T-cell (primary cell): ENCODE data around the gene DKK3. TPM values are rescaled to one million over a fixed set of nuclear protein-coding genes. Genes with fewer than 3 reads are reported as not detected.

Experiments
- ATAC-seq, 4 experiments: fragments of 200-7000 bp in 3 of 4; fragments of 150-1000 bp in 1 of 4; cut with Tn5 transposase; replicated peaks in 1 of 4; 1 replicate in 3 of 4; 2 replicates in 1 of 4; pipeline ENCODE4 v1.10.0; 2021; ENCODE audit warnings: moderate library complexity in 3 of 4, mild to moderate bottlenecking in 2 of 4, moderate number of reproducible peaks in 1 of 4
- CTCF ChIA-PET, 2 donors: fragments of 300-600 bp; sonication (Branson Sonifier 250); formaldehyde crosslinking; loops; one replicate each; lab custom pipeline; 2022; ENCODE audit warnings: antibody characterized with exemption in 2 of 2; lab: Charles Lee
- POLR2A ChIA-PET, 2 donors: fragments of 300-600 bp; sonication (Branson Sonifier 250); formaldehyde crosslinking; loops; one replicate each; lab custom pipeline; 2022; ENCODE audit warnings: antibody characterized with exemption in 2 of 2; lab: Charles Lee
- DNase-seq, 35 experiments: peaks; one replicate each; pipeline versions ENCODE4 v3.0.0 to v3.0.0-alpha.2; 2013 to 2023
- H3K27ac ChIP-seq: one replicate; pipeline ENCODE4 v1.5.1; 2013; ENCODE audit warnings: low read length
- H3K27me3 ChIP-seq, 2 experiments: replicated peaks in 1 of 2; 1 replicate in 1 of 2; 2 replicates in 1 of 2; pipeline versions ENCODE4 v1.6.1 to v1.7.0; 2013; ENCODE audit warnings: low read length in 1 of 2, mixed read lengths in 1 of 2; ENCODE audit not compliant: control insufficient read depth in 2 of 2, insufficient read depth in 2 of 2; ENCODE audit errors: extremely low read depth in 1 of 2
- H3K36me3 ChIP-seq, 2 donors: 1 replicate in 1 of 2; 2 replicates in 1 of 2; pipeline versions ENCODE4 v1.6.1 to v1.7.0; 2013; ENCODE audit warnings: low read length in 1 of 2; ENCODE audit not compliant: control insufficient read depth in 2 of 2, insufficient read depth in 1 of 2; ENCODE audit errors: extremely low read depth in 1 of 2
- H3K4me1 ChIP-seq, 2 experiments: 1 replicate in 1 of 2; 2 replicates in 1 of 2; pipeline versions ENCODE4 v1.6.1 to v1.7.0; 2013; ENCODE audit warnings: low read length in 2 of 2, mixed read lengths in 1 of 2; ENCODE audit not compliant: insufficient read depth in 2 of 2, control insufficient read depth in 1 of 2; ENCODE audit errors: extremely low read depth in 1 of 2
- H3K4me3 ChIP-seq, 2 donors: 1 replicate in 1 of 2; 2 replicates in 1 of 2; pipeline versions ENCODE4 v1.5.1 to v1.7.0; 2013; ENCODE audit warnings: mild to moderate bottlenecking in 2 of 2, low read length in 1 of 2, moderate library complexity in 1 of 2; ENCODE audit not compliant: control insufficient read depth in 1 of 2; ENCODE audit errors: extremely low read depth in 1 of 2
- H3K9me3 ChIP-seq: 2 replicates; pipeline ENCODE4 v1.7.0; 2013
- H3K27ac Mint-ChIP-seq, 2 donors: one replicate each; pipeline ENCODE4 v1.8.0; 2020 to 2021; ENCODE audit warnings: mild to moderate bottlenecking in 2 of 2, mixed read lengths in 2 of 2
- H3K27me3 Mint-ChIP-seq, 2 donors: one replicate each; pipeline ENCODE4 v1.8.0; 2021 to 2022; ENCODE audit warnings: mixed read lengths in 2 of 2
- H3K36me3 Mint-ChIP-seq: one replicate; pipeline ENCODE4 v1.8.0; 2021; ENCODE audit warnings: mixed read lengths
- H3K4me1 Mint-ChIP-seq, 3 donors: one replicate each; pipeline ENCODE4 v1.8.0; 2020 to 2022; ENCODE audit warnings: mixed read lengths in 3 of 3, mild to moderate bottlenecking in 1 of 3
- H3K4me3 Mint-ChIP-seq, 3 donors: one replicate each; pipeline ENCODE4 v1.8.0; 2020 to 2022; ENCODE audit warnings: mild to moderate bottlenecking in 3 of 3, mixed read lengths in 3 of 3, moderate library complexity in 3 of 3
- H3K9me3 Mint-ChIP-seq, 3 donors: one replicate each; pipeline ENCODE4 v1.8.0; 2020 to 2022; ENCODE audit warnings: mixed read lengths in 3 of 3
- WGBS: methylation state at CpG from one replicate; pipeline ENCODE4 v1.1.5; 2013; ENCODE audit warnings: missing lambda C conversion rate; ENCODE audit not compliant: insufficient coverage; 5-methylcytosine and 5-hydroxymethylcytosine counted together
- total RNA-seq, 35 experiments: library from RNA in 6 of 35; stranded (reverse) in 6 of 35; fragments of 120-200 nt in 1 of 35; gene quantifications; one replicate each; pipeline versions ENCODE4 v1.2.1 to v1.2.4 and lab custom pipeline; 2013 to 2026

Gene DKK3
- total RNA-seq, 5 donors from 2014 or later (not counting 1 experiment from before 2014, with no cell fraction given) = 1.5 to 8.1 (median 2.7) TPM

- CTCF ChIA-PET = interaction anchor here in 1 of 2 donors (0.6 kb wide), 1 partner anchor 17 kb away, joined by 3 read pairs; no protein-coding TSS in a partner anchor
- Mint-ChIP-seq H3K9me3 (no peaks in the 10 kb centered on the region), H3K27ac (peak overlapping the region; percentile 85 to 86), H3K27me3 (no peaks in the 10 kb centered on the region), H3K4me3 (peak overlapping the region in 1 of 3 donors; percentile 52), H3K4me1 (peaks cover 35 to 42% (median 41%) of the 10 kb centered on the region in 3 donors), H3K36me3 (peaks cover 21% of the 10 kb centered on the region)
- Histone ChIP-seq H3K27me3 (no peaks in the 10 kb centered on the region), H3K27ac (no peak overlapping the region), H3K36me3 (peaks cover 0 to 27% of the 10 kb centered on the region in 2 donors), H3K9me3 (no peaks in the 10 kb centered on the region), H3K4me1 (peaks cover 15 to 24% of the 10 kb centered on the region in 2 experiments), H3K4me3 (no peak overlapping the region)
- ATAC-seq (no peak), DNase-seq (no peak)
- POLR2A ChIA-PET = no interaction called here
Measured at GRCh38 chr11:11959601-11960000, 48.8 kb downstream of the DKK3 start.

- CTCF ChIA-PET = interaction anchor here in 1 of 2 donors (0.5 to 1.3 kb wide), 2 partner anchors 8 to 1876 kb away, joined by 3 to 4 read pairs; no protein-coding TSS in a partner anchor
- peaks cover 0 to 36% of the 10 kb centered on the region in 2 donors for H3K36me3 ChIP-seq
- H3K27ac ChIP-seq = no peak overlapping the region
- 93% methylated on average over 8 of the region's 11 CpGs for WGBS
- ATAC-seq (no peak), DNase-seq (no peak)
- H3K9me3 ChIP-seq = no peaks in the 10 kb centered on the region
- Mint-ChIP-seq H3K4me3 (no peak overlapping the region), H3K27me3 (no peaks in the 10 kb centered on the region), H3K9me3 (no peaks in the 10 kb centered on the region), H3K36me3 (peaks cover 27% of the 10 kb centered on the region), H3K27ac (peak overlapping the region; percentile 1 to 24), H3K4me1 (peaks cover 35 to 42% (median 41%) of the 10 kb centered on the region in 3 donors)
- no peak overlapping the region for H3K4me3 ChIP-seq
- POLR2A ChIA-PET = no interaction called here
- peaks cover 15 to 24% of the 10 kb centered on the region in 2 experiments for H3K4me1 ChIP-seq
- H3K27me3 ChIP-seq = no peaks in the 10 kb centered on the region
Measured at GRCh38 chr11:11958403-11959231, 49.8 kb downstream of the DKK3 start.

- Histone ChIP-seq H3K27ac (no peak overlapping the region), H3K9me3 (no peaks in the 10 kb centered on the region), H3K4me1 (peaks cover 10 to 13% of the 10 kb centered on the region in 2 experiments), H3K4me3 (no peak overlapping the region), H3K27me3 (no peaks in the 10 kb centered on the region), H3K36me3 (peaks cover 0 to 58% of the 10 kb centered on the region in 2 donors)
- 100% methylated on average over 4 of the region's 5 CpGs for WGBS
- peak overlapping the region; percentile 7 to 35 for H3K27ac Mint-ChIP-seq
- no peaks in the 10 kb centered on the region for H3K27me3 Mint-ChIP-seq
- peaks cover 51% of the 10 kb centered on the region for H3K36me3 Mint-ChIP-seq
- H3K4me1 Mint-ChIP-seq = peaks cover 20 to 26% (median 25%) of the 10 kb centered on the region in 3 donors
- H3K9me3 Mint-ChIP-seq = no peaks in the 10 kb centered on the region
- H3K4me3 Mint-ChIP-seq = no peak overlapping the region
- POLR2A ChIA-PET = no interaction called here
- CTCF ChIA-PET = interaction anchor here in 1 of 2 donors (0.5 to 0.9 kb wide), 3 partner anchors 9 to 56 kb away, joined by 3 to 8 read pairs (median 3); no protein-coding TSS in a partner anchor
- ATAC-seq (no peak), DNase-seq (no peak)
Measured at GRCh38 chr11:11956006-11956405, 52.4 kb downstream of the DKK3 start.

GRCh38 chr11:11952036-11952435 is 56.4 kb downstream of the DKK3 start:
- Histone ChIP-seq H3K27me3 (no peaks in the 10 kb centered on the region), H3K4me3 (no peak overlapping the region), H3K36me3 (peaks cover 0 to 80% of the 10 kb centered on the region in 2 donors), H3K9me3 (no peaks in the 10 kb centered on the region), H3K4me1 (no peaks in the 10 kb centered on the region), H3K27ac (no peak overlapping the region)
- DNase-seq (no peak), ATAC-seq (no peak)
- H3K27ac Mint-ChIP-seq = peak overlapping the region; percentile 14 to 32
- peaks cover 70% of the 10 kb centered on the region for H3K36me3 Mint-ChIP-seq
- ChIA-PET POLR2A (interaction anchor here in 1 of 2 donors (0.6 kb wide), 1 partner anchor 52 kb away, joined by 3 read pairs; no protein-coding TSS in a partner anchor), CTCF (no interaction called here)
- H3K9me3 Mint-ChIP-seq = no peaks in the 10 kb centered on the region
- H3K4me1 Mint-ChIP-seq = no peaks in the 10 kb centered on the region
- H3K27me3 Mint-ChIP-seq = no peaks in the 10 kb centered on the region
- no peak overlapping the region for H3K4me3 Mint-ChIP-seq

- POLR2A ChIA-PET = no interaction called here
- peaks cover 64% of the 10 kb centered on the region for H3K36me3 Mint-ChIP-seq
Measured at GRCh38 chr11:11949482-11949881, 58.9 kb downstream of the DKK3 start.

GRCh38 chr11:11948242-11948947 is 60.0 kb downstream of the DKK3 start:
- Mint-ChIP-seq H3K4me1 (no peaks in the 10 kb centered on the region), H3K4me3 (no peak overlapping the region), H3K36me3 (peaks cover 65% of the 10 kb centered on the region), H3K27ac (peak overlapping the region in 1 of 2 donors; percentile 44), H3K27me3 (no peaks in the 10 kb centered on the region), H3K9me3 (no peaks in the 10 kb centered on the region)
- POLR2A ChIA-PET = no interaction called here
- Histone ChIP-seq H3K27ac (no peak overlapping the region), H3K27me3 (no peaks in the 10 kb centered on the region), H3K4me1 (no peaks in the 10 kb centered on the region), H3K36me3 (peaks cover 2 to 82% of the 10 kb centered on the region in 2 donors), H3K9me3 (no peaks in the 10 kb centered on the region), H3K4me3 (no peak overlapping the region)
- ATAC-seq (no peak), DNase-seq (no peak)
- CTCF ChIA-PET = no interaction called here
- WGBS = no CpG with 5 or more reads among the region's 2 CpGs

More at GRCh38 chr11:11949482-11949881, 58.9 kb downstream of the DKK3 start:
- H3K27ac Mint-ChIP-seq = no peak overlapping the region
- ATAC-seq = no peak
- H3K27me3 Mint-ChIP-seq = no peaks in the 10 kb centered on the region
- no peaks in the 10 kb centered on the region for H3K4me1 Mint-ChIP-seq
- H3K9me3 ChIP-seq = no peaks in the 10 kb centered on the region
- no peak overlapping the region for H3K4me3 Mint-ChIP-seq
- no peak for DNase-seq
- CTCF ChIA-PET = interaction anchor here (0.6 to 0.9 kb wide), 2 partner anchors 49 to 331 kb away, joined by 3 to 4 read pairs; no protein-coding TSS in a partner anchor
- H3K4me3 ChIP-seq = no peak overlapping the region
- no peak overlapping the region for H3K27ac ChIP-seq
- no peaks in the 10 kb centered on the region for H3K4me1 ChIP-seq
- no peaks in the 10 kb centered on the region for H3K27me3 ChIP-seq
- peaks cover 2 to 80% of the 10 kb centered on the region in 2 donors for H3K36me3 ChIP-seq
- no peaks in the 10 kb centered on the region for H3K9me3 Mint-ChIP-seq
